Superior temporal gyrus (tissue), 1 donor: ENCODE results near the gene PTGS1.
"Not testable (repeated sequence)": the region's sequence is repeated elsewhere in the genome, so short reads cannot be mapped to it uniquely, and the experiment has no call there.

Experiments
- DNase-seq: peaks from one replicate; pipeline ENCODE4 v3.0.0-alpha.2; 2016; ENCODE audit errors: extremely low spot score

PTGS1 gene

DNA sequence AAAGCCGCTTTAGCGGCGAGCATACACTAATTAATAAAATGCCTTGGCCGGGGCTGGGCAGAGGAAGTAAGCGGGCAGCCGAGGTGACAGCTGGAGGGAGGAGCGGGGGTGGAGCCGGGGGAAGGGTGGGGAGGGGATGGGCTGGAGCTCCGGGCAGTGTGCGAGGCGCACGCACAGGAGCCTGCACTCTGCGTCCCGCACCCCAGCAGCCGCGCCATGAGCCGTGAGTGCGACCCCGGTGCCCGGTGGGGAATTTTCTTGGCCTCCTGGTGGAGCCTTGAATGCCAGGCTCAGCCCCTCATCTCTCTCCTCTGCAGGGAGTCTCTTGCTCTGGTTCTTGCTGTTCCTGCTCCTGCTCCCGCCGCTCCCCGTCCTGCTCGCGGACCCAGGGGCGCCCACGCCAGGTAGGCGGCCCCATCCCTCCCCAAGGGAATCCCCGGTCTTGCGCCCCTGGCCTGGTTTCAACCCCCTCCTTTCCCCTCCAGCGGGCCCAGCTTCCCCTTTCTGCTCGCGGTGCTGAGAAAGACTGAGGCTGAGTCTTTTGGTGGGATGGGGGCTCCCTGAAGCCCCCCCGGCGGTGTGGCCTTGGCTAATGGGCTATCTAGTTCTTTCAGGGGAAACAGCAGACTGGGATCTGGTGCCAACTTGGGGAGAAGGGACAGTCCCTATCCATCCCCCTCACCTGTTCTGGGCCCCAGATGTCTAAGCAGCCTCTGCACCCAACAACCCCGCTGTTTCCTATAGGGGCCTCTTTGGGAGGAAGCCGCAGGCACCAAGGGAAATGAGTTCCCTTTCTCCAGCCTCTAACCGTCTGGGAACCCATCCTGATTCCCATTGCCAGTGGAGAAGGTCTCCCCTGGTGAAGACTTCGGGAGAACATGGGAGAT lies at the start of gene PTGS1:
Gene PTGS1 (plus strand): TSS at position 156 of the 887 bp plus-strand sequence. CDS start 61 bp downstream, at position 217.
- no peak for DNase-seq

DNA sequence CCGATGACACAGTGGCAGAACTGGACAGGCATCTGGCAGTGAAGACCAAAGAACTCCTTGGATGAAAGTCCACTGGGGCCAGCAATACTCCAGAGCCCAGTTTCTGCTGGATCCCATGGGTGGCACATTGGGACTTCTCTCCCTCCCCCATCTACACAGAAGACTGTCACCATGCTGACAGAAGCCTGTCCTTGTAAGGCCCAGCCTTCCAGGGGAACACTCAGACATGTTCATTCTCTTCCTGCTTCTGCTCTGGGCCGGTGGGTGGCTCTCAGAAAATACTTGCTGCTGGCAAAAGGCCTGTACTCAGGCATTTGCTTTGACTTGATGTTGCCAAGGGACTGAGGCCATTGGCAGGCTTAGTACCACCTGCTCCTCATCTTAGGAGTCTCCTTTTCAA lies 48.3 kb upstream of the PTGS1 start:
- no peak for DNase-seq

DNA sequence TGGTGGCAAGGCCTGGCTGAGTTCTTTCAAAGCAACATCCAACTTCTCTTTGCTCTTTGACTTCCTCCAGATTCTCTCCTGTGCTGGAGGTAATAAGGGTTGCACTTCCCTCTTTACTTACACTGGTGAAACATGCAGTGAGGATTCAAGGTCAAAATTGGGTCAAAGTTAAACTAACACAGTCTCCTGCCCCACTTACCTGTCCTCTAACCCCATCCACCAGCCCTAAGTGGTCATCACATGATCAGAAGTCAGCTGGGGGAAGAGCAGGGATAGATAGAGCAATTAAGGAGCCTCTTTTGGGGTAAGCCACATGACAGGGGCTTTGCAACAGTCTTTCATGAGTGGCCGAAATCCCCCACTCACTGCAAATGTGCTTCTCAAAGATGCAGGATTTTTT lies 46.2 kb upstream of the PTGS1 start:
- DNase-seq, result not testable (repeated sequence)

DNA sequence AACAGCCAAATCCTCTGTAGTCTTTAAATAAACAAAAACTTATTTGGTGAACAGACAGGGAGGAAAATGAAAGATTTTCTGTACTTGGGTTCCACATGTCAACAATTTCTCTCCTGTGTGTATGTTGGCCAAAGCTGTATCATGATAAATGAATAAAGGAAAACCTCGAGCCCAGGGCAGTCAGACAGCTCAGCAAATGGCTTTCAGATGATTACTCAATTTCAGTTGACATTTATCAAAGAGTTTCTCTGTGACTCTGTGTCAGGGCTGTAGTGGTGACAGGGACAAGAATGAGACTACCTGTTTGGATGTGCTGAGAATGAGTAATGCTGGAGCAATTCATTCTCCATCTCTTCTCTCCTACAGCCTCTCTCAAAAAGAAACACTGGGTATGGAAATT lies 45.7 kb upstream of the PTGS1 start:
- DNase-seq, result no peak

DNA sequence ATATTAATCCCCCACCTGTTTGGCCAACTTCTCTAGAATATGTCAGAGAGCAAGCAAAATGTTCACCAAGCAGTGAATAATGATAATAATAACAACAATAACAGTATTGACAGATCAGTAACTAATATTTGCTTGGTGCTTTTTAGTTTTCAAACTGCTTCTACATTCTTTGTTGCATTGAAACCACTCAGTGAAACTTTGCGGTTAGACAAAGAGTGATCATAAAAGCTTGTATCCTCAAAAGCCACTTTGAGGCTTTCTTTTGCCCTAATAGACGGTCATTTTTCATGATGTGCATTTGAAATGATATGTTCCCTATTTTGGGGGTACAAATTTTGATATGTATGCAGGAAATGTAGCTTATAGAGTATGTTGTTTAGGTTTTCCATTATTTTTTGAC lies 43.6 kb upstream of the PTGS1 start:
- DNase-seq, result no peak

- DNase-seq, result no peak
Measured at GRCh38 chr9:122329597-122329996, 41.2 kb upstream of the PTGS1 start.

- not testable (repeated sequence) for DNase-seq
Measured at GRCh38 chr9:122330466-122330865, 40.4 kb upstream of the PTGS1 start.

- DNase-seq, result no peak
Measured at GRCh38 chr9:122331523-122331927, 39.3 kb upstream of the PTGS1 start.

DNA sequence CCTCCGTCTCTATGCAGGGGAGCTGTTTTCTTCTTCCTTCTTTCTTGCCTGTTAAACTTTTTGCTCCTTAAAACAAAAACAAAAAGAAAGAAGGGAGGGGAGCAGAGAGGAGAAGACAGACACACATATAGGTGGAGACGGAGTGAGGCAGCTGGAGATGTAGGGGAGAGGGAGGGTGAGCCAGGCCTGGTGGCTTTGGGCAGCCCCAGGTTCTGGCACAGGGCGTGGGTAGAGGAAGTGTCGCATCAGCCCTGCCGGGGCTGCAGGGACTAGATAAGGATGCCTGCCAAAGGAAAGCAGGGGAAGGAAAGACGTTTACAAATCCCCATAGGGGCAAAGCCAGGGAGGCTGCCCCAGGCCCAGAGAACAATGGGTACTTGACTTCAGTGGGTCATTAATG lies 38.7 kb upstream of the PTGS1 start:
- no peak for DNase-seq

DNA sequence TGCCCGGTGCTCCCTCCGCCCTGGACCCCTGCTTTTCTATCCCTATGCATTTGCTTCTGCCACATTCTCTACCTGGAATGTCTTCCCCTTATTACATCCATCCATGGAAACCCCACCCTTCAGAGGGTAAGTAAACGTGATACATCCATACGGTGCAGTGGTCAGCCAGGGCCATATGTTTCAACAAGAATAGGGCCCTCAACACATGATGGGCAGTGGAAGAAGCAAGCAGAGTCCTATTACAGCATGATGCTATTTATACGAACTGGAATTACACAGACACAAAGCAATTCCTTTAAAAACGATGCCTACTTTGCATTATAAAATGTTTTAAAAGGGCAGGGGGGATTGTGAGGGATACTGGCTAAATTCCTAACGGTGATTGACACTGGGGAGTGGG lies 38.2 kb upstream of the PTGS1 start:
- no peak for DNase-seq

DNA sequence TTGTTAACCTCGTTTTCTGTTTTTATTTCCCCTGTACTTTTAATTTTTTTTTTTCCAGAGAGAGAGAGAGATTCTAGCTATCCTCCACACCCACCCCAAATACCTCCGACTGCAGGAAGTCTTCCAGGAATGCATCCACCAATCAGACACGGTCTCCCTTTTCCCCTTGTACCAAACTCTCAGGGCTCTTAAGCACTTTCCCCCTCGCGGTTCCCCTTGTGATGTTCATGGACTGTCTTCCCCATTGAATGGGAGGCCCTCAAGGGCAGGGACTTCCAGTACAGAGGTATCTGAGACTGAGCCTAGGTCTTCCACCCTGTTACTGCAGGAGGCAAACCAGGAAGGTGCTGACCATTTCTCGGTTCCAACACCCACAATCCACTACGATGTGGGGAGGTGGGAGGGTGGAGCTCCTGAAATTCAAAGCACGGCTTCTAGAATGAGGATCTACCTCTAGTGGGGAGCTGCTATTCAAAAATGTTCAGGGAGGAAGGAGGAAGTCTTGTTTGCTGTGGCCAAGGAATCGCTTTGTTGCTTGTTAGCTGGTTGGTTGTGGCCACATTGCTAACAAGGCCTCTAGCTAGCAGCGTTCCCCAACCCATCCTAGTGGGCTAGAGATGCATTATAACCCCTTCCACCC lies 37.5 kb upstream of the PTGS1 start:
- DNase-seq, result no peak

DNA sequence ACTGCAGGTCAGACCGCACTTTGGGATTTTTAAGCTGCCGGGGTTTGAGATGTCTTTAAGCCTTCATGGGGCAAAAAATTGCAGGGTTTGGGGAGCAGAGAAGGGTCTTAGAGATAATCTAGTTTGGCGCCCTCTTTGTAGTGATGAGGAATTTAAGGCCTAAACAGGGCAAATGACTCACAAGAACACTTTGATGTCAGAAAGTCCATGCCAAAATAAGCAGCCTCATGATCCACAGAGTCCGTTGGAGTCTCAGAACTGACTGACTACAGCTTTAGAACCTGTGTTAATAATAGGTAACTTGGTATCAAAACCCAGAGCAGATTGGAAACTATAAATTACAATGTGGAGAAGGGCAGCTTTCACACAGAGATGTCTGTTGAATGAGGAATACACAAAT lies 35.9 kb upstream of the PTGS1 start:
- DNase-seq, result no peak

- DNase-seq, result no peak
Measured at GRCh38 chr9:122336189-122336588, 34.6 kb upstream of the PTGS1 start.

GRCh38 chr9:122336866-122337555 lies 33.8 kb upstream of the PTGS1 start:
- no peak for DNase-seq

GRCh38 chr9:122337556-122337929 lies 33.3 kb upstream of the PTGS1 start:
- no peak for DNase-seq

DNA sequence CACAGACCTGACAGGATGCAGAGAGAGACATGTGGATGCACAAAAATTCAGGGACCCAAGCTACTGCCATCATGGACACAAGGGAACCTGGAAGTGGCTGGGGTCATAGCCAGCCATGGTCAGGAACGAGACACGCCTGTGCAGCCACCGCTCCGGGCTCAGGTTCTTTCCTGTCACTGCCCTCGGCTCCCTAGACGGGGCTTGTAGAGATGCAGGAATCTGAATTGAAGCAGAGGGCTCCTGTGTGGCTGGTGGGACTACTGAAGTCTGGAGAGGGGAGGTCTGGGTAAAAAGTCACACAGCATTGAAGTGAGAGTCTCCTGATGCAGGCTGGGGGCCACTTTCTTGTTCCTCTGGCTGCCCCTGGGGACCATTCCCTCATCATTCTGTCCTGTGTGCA lies 32.3 kb upstream of the PTGS1 start:
- no peak for DNase-seq

GRCh38 chr9:122338994-122339393 lies 31.8 kb upstream of the PTGS1 start:
- no peak for DNase-seq

GRCh38 chr9:122339579-122339978 lies 31.2 kb upstream of the PTGS1 start:
- DNase-seq, result no peak

- no peak for DNase-seq
Measured at GRCh38 chr9:122340161-122340560, 30.7 kb upstream of the PTGS1 start.

DNA sequence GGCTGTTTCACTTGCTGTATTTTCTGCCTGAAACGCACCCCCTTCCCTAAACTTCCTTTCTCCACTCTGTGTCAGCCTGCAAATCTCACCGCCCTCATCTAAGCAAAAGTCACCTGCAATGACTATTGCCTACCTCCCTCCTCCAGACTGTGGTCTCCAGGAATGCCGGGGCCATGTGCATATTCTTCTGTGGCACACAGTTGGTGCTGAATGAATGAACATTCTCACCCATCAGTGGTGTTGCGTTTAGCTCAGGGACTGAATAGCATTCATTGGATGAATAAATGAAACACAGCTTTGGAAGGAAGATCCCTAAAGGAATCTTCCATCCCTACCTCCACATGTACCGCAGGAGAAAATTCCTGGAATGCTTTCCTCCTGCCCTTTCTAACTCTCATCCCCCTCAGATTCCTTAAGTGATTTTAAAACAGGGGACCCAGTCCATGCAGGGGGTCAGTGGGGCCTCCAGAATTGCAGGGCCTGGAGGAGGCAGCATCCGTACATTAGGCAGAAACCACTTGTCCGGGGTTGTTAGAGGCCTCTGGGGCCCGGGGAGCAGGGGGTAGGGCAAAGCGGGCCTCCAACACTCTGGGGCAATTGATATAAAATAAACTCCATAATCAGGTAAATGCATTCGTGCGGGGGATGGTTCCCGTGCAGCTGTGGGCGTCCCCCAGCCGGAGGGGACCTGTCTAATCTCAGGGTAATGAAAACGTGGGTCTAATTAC lies 28.3 kb upstream of the PTGS1 start:
- DNase-seq, result no peak

- no peak for DNase-seq
Measured at GRCh38 chr9:122346478-122347347, 24.1 kb upstream of the PTGS1 start.
